ENCODE results near the gene AIF1.

DNA sequence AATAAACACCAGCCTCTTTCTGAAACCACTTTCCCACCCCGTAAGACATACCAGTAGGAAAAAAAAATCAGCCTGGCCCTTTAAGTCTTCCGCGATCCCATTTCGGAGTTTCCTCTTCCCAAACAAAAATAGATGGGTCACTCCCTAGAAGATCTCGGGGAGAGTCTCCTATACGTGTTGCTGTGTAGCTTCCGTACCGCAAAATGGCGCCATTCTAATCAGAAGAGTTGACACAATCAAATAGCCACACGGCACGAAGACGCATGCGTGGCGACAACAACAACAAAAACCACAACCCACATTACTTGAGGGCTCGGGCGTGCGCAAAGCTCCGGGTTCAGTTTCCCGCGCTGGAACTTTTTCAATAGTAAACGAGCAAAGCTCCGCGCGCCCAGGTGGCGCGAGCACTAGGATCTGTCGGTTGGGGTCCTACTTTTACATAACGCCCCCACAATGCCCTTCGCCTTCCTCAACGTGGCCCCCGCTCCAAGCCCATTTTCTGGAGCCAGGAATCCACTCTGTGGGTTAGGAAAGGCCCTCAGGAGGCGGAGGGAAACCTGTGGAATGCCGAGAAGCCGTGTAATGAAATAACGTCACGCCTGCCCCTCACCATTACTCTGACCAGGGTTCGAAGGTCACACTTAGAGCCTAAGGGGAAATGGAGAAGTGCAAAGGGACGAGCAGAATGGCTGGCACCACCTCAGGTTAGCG is 49.9 kb downstream of the AIF1 start, which contains the start of gene GPANK1:
- TF ChIP-seq, protein P1, sequence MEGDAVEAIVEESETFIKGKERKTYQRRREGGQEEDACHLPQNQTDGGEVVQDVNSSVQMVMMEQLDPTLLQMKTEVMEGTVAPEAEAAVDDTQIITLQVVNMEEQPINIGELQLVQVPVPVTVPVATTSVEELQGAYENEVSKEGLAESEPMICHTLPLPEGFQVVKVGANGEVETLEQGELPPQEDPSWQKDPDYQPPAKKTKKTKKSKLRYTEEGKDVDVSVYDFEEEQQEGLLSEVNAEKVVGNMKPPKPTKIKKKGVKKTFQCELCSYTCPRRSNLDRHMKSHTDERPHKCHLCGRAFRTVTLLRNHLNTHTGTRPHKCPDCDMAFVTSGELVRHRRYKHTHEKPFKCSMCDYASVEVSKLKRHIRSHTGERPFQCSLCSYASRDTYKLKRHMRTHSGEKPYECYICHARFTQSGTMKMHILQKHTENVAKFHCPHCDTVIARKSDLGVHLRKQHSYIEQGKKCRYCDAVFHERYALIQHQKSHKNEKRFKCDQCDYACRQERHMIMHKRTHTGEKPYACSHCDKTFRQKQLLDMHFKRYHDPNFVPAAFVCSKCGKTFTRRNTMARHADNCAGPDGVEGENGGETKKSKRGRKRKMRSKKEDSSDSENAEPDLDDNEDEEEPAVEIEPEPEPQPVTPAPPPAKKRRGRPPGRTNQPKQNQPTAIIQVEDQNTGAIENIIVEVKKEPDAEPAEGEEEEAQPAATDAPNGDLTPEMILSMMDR (IDR thresholded peaks at IDR 0.05), result no peak
- no peak for TF ChIP-seq POLR2A (IDR thresholded peaks at IDR 0.05)
